HG03064 (cell line): ENCODE measurements around the gene MYO1D.
"Not testable (repeated sequence)": the region's sequence is repeated elsewhere in the genome, so short reads cannot be mapped to it uniquely, and the experiment has no call there.

Experiments used
- ATAC-seq: cut with Tn5 transposase; IDR thresholded peaks from one replicate; pipeline ENCODE4 v1.9.1; 2021; ENCODE audit warnings: low read depth; ENCODE audit not compliant: unreplicated experiment

MYO1D gene

GRCh38 chr17:32484041-32484461 is 392.9 kb downstream of the MYO1D start:
- ATAC-seq, result no peak

- ATAC-seq, result no peak
These were observed 393.4 kb downstream of the MYO1D start for GRCh38 chr17:32483451-32484019.

GRCh38 chr17:32482568-32483320 is 394.2 kb downstream of the MYO1D start:
- ATAC-seq, result no peak

- no peak for ATAC-seq
These were observed 395.7 kb downstream of the MYO1D start for GRCh38 chr17:32481193-32481592.

- no peak for ATAC-seq
These were observed 397.8 kb downstream of the MYO1D start for GRCh38 chr17:32479074-32479617.

- no peak for ATAC-seq
These were observed 399.7 kb downstream of the MYO1D start for GRCh38 chr17:32477220-32477619.

- ATAC-seq, result no peak
These were observed 401.7 kb downstream of the MYO1D start for GRCh38 chr17:32475258-32475657.

GRCh38 chr17:32471652-32472051 is 405.3 kb downstream of the MYO1D start:
- ATAC-seq, result no peak

- no peak for ATAC-seq
These were observed 406.3 kb downstream of the MYO1D start for GRCh38 chr17:32470405-32471167.

GRCh38 chr17:32467949-32468348 is 409.0 kb downstream of the MYO1D start:
- ATAC-seq, result no peak

GRCh38 chr17:32464374-32464773 is 412.6 kb downstream of the MYO1D start:
- no peak for ATAC-seq

- ATAC-seq, result no peak
These were observed 413.6 kb downstream of the MYO1D start for GRCh38 chr17:32463304-32463703.

- ATAC-seq, result no peak
These were observed 414.9 kb downstream of the MYO1D start for GRCh38 chr17:32461853-32462617.

GRCh38 chr17:32461498-32461852 is 415.4 kb downstream of the MYO1D start:
- no peak for ATAC-seq

- no peak for ATAC-seq
These were observed 416.9 kb downstream of the MYO1D start for GRCh38 chr17:32460054-32460453.

- ATAC-seq, result no peak
These were observed 418.6 kb downstream of the MYO1D start for GRCh38 chr17:32458371-32458770.

GRCh38 chr17:32453370-32453769 is 423.6 kb downstream of the MYO1D start:
- ATAC-seq, result no peak

- ATAC-seq, result no peak
These were observed 424.6 kb downstream of the MYO1D start for GRCh38 chr17:32452281-32452680.

- no peak for ATAC-seq
These were observed 425.0 kb downstream of the MYO1D start for GRCh38 chr17:32451879-32452278.

- not testable (repeated sequence) for ATAC-seq
These were observed 426.5 kb downstream of the MYO1D start for GRCh38 chr17:32450379-32450778.

- ATAC-seq, result no peak
These were observed 427.0 kb downstream of the MYO1D start for GRCh38 chr17:32449963-32450362.
